ENCODE results near the gene ZNF358. TPM values are rescaled to one million over a fixed set of nuclear protein-coding genes. Genes with fewer than 3 reads are reported as not detected.

ZNF358 gene
- total and polyA plus RNA-seq, 3 donors from 2014 or later, result 21.0 to 35.9 (median 28.7) TPM

- no peaks in the 10 kb centered on the region for H3K9me3 ChIP-seq
- no peak for DNase-seq
- peaks cover 7% of the 10 kb centered on the region for H3K4me1 ChIP-seq
- no peaks in the 10 kb centered on the region for H3K36me3 ChIP-seq (ENCODE audit: low read depth, missing control alignments)
- 96 to 98% methylated on average over 25 to 33 of the region's 33 CpGs for WGBS, 2 donors
- intact Hi-C loops (cut with DNase I; ENCODE audit: low total_unique reads), result no loop called here
- no peak overlapping the region for H3K4me3 ChIP-seq
- no peak for TF ChIP-seq POLR2A (IDR thresholded peaks at IDR 0.05)
- TF ChIP-seq CTCF (IDR thresholded peaks at IDR 0.05), result no peak
- no peaks in the 10 kb centered on the region for H3K27me3 ChIP-seq
- H3K27ac ChIP-seq, result no peak overlapping the region
Measured at GRCh38 chr19:7529610-7530490, 13.9 kb downstream of the ZNF358 start.

- Histone ChIP-seq H3K4me3 (peak overlapping the region; percentile 60 to 85), H3K27me3 (no peaks in the 10 kb centered on the region), H3K36me3 (ENCODE audit: low read depth, missing control alignments) (no peaks in the 10 kb centered on the region), H3K4me1 (peaks cover 7% of the 10 kb centered on the region), H3K27ac (peak overlapping the region; percentile 92 to 93), H3K9me3 (no peaks in the 10 kb centered on the region)
- no peak for TF ChIP-seq POLR2A (IDR thresholded peaks at IDR 0.05)
- no peak for TF ChIP-seq CTCF (IDR thresholded peaks at IDR 0.05)
- intact Hi-C loops (cut with DNase I; ENCODE audit: low total_unique reads), result no loop called here
- 4 to 15% methylated on average over 11 to 30 of the region's 30 CpGs for WGBS, 2 donors
- peak; percentile 69 for DNase-seq
Measured at GRCh38 chr19:7533281-7533885, 17.5 kb downstream of the ZNF358 start.

GRCh38 chr19:7533925-7534480 lies 18.1 kb downstream of the ZNF358 start:
- TF ChIP-seq CTCF (IDR thresholded peaks at IDR 0.05), result no peak
- no peak for TF ChIP-seq POLR2A (IDR thresholded peaks at IDR 0.05)
- peak; percentile 94 for DNase-seq
- no peaks in the 10 kb centered on the region for H3K36me3 ChIP-seq (ENCODE audit: low read depth, missing control alignments)
- intact Hi-C loops (cut with DNase I; ENCODE audit: low total_unique reads), result no loop called here
- H3K27me3 ChIP-seq, result no peaks in the 10 kb centered on the region
- peak overlapping the region; percentile 60 to 85 for H3K4me3 ChIP-seq
- 0 to 1% methylated on average over 29 to 41 of the region's 41 CpGs for WGBS, 2 donors
- H3K27ac ChIP-seq, result peak overlapping the region; percentile 92 to 93
- no peaks in the 10 kb centered on the region for H3K9me3 ChIP-seq
- H3K4me1 ChIP-seq, result peaks cover 7% of the 10 kb centered on the region

GRCh38 chr19:7534531-7535046 lies 18.7 kb downstream of the ZNF358 start:
- DNase-seq, result peak; percentile 79
- TF ChIP-seq POLR2A (IDR thresholded peaks at IDR 0.05), result no peak
- TF ChIP-seq CTCF (IDR thresholded peaks at IDR 0.05), result peak in 1 of 3 experiments; percentile 4
- WGBS, 2 donors, result 1% methylated on average over 19 to 24 of the region's 27 CpGs
- H3K4me3 ChIP-seq, result peak overlapping the region; percentile 60 to 85
- no peaks in the 10 kb centered on the region for H3K36me3 ChIP-seq (ENCODE audit: low read depth, missing control alignments)
- H3K9me3 ChIP-seq, result no peaks in the 10 kb centered on the region
- peaks cover 7% of the 10 kb centered on the region for H3K4me1 ChIP-seq
- H3K27ac ChIP-seq, result peak overlapping the region; percentile 92 to 93
- intact Hi-C loops (cut with DNase I; ENCODE audit: low total_unique reads), result no loop called here
- H3K27me3 ChIP-seq, result no peaks in the 10 kb centered on the region

Data from testis (tissue), 3 donors.